Immature natural killer cell (primary cell): Measurements from ENCODE around the gene SBF2. TPM values are rescaled to one million over a fixed set of nuclear protein-coding genes. Genes with fewer than 3 reads are reported as not detected.
"Not testable (repeated sequence)": the region's sequence is repeated elsewhere in the genome, so short reads cannot be mapped to it uniquely, and the experiment has no call there.

Experiments used
- DNase-seq, 3 donors: peaks; one replicate each; pipeline ENCODE4 v3.0.0; 2022; ENCODE audit warnings: mixed read lengths in 1 of 3
- H3K27ac Mint-ChIP-seq, 6 donors: one replicate each; pipeline ENCODE4 v1.8.0; 2020; ENCODE audit warnings: mixed read lengths in 6 of 6, mild to moderate bottlenecking in 5 of 6, inconsistent platforms in 4 of 6, moderate library complexity in 3 of 6
- H3K27me3 Mint-ChIP-seq, 3 donors: one replicate each; pipeline ENCODE4 v1.8.0; 2020 to 2021; ENCODE audit warnings: low read depth in 3 of 3, mild to moderate bottlenecking in 3 of 3, mixed read lengths in 3 of 3, moderate library complexity in 3 of 3, inconsistent platforms in 1 of 3
- H3K36me3 Mint-ChIP-seq, 3 donors: one replicate each; pipeline ENCODE4 v1.8.0; 2020; ENCODE audit warnings: mixed read lengths in 3 of 3, inconsistent platforms in 2 of 3, mild to moderate bottlenecking in 2 of 3
- H3K4me1 Mint-ChIP-seq, 2 donors: one replicate each; pipeline ENCODE4 v1.8.0; 2020; ENCODE audit warnings: inconsistent platforms in 2 of 2, mild to moderate bottlenecking in 2 of 2, mixed read lengths in 2 of 2, moderate library complexity in 1 of 2
- H3K4me3 Mint-ChIP-seq, 5 donors: one replicate each; pipeline ENCODE4 v1.8.0; 2020; ENCODE audit warnings: mild to moderate bottlenecking in 5 of 5, mixed read lengths in 5 of 5, inconsistent platforms in 3 of 5, moderate library complexity in 3 of 5
- H3K9me3 Mint-ChIP-seq, 6 donors: one replicate each; pipeline ENCODE4 v1.8.0; 2020; ENCODE audit warnings: mild to moderate bottlenecking in 6 of 6, mixed read lengths in 6 of 6, inconsistent platforms in 4 of 6, moderate library complexity in 3 of 6
- polyA plus RNA-seq, 3 donors: library from polyadenylated mRNA; unstranded; fragments of 300-500 nt; fragmentation: Illumina TruSeq; gene quantifications; one replicate each; pipeline ENCODE4 v1.2.3, GENCODE V29; 2021

Gene SBF2
- polyA plus RNA-seq, 3 donors from 2014 or later = 3.2 to 6.9 (median 4.7) TPM

DNA sequence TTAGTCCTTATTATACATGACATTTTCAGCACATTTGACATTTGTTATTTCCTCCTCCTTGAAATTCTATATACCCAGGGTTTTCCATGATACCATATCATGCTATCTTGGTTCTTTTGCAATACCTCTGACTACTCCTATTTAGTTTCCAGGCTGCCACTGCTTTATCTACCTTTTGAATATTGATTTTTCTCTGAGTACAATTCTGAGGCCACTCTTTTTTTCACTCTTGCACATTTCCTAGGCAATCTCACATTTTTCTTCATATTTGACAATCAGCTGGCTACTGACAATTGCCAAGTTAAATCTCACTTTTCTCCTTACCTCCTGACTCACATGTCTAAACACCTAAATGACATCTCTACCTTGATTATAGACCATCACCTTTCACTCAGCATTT is 11.9 kb downstream of the SBF2 start:
- peaks cover 0 to 5% (median 3%) of the 10 kb centered on the region in 3 donors for H3K27me3 Mint-ChIP-seq

GRCh38 chr11:10275714-10276113 is 18.3 kb downstream of the SBF2 start:
- H3K9me3 Mint-ChIP-seq = no peaks in the 10 kb centered on the region
- H3K27me3 Mint-ChIP-seq = no peaks in the 10 kb centered on the region
- no peaks in the 10 kb centered on the region for H3K36me3 Mint-ChIP-seq
- peaks cover 0 to 7% of the 10 kb centered on the region in 2 donors for H3K4me1 Mint-ChIP-seq
- DNase-seq = no peak
- no peak overlapping the region for H3K4me3 Mint-ChIP-seq
- H3K27ac Mint-ChIP-seq = no peak overlapping the region

More for the DNA sequence above, 11.9 kb downstream of the SBF2 start:
- Mint-ChIP-seq H3K36me3 (no peaks in the 10 kb centered on the region), H3K4me1 (no peaks in the 10 kb centered on the region), H3K27ac (no peak overlapping the region), H3K4me3 (no peak overlapping the region), H3K9me3 (no peaks in the 10 kb centered on the region)
- DNase-seq = no peak

GRCh38 chr11:10274726-10275125 is 19.3 kb downstream of the SBF2 start:
- H3K27ac Mint-ChIP-seq = no peak overlapping the region
- H3K4me1 Mint-ChIP-seq = peaks cover 0 to 7% of the 10 kb centered on the region in 2 donors
- H3K36me3 Mint-ChIP-seq = no peaks in the 10 kb centered on the region
- H3K27me3 Mint-ChIP-seq = no peaks in the 10 kb centered on the region
- DNase-seq = no peak
- no peaks in the 10 kb centered on the region for H3K9me3 Mint-ChIP-seq
- no peak overlapping the region for H3K4me3 Mint-ChIP-seq

GRCh38 chr11:10273738-10274137 is 20.3 kb downstream of the SBF2 start:
- H3K4me3 Mint-ChIP-seq = no peak overlapping the region
- H3K27ac Mint-ChIP-seq = no peak overlapping the region
- peaks cover 0 to 7% of the 10 kb centered on the region in 2 donors for H3K4me1 Mint-ChIP-seq
- peaks cover 0 to 3% (median 0%) of the 10 kb centered on the region in 3 donors for H3K36me3 Mint-ChIP-seq
- H3K9me3 Mint-ChIP-seq = no peaks in the 10 kb centered on the region
- DNase-seq = no peak
- H3K27me3 Mint-ChIP-seq = no peaks in the 10 kb centered on the region

DNA sequence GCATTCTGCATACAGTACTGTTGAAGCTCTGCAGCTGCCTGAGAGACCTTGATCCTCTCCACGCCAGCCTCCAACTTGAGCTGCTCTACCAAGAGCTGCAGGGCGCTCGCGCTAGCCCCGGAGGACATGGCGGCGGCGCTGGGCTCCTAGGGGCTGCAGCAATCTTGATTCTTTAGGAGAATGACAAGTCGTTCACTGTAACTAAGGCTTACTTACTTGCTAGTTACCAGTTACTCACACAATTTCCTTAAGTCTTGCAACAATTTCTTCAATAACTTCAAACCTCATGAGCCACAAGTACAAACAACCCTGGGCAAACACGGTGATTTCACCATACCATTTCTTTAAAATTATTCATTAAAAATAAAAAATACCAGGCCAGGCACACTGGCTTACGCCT is 21.9 kb downstream of the SBF2 start:
- no peak overlapping the region for H3K27ac Mint-ChIP-seq
- DNase-seq = no peak
- H3K4me3 Mint-ChIP-seq = no peak overlapping the region
- no peaks in the 10 kb centered on the region for H3K27me3 Mint-ChIP-seq
- H3K36me3 Mint-ChIP-seq = peaks cover 0 to 3% (median 0%) of the 10 kb centered on the region in 3 donors
- H3K4me1 Mint-ChIP-seq = peaks cover 2 to 7% of the 10 kb centered on the region in 2 donors
- H3K9me3 Mint-ChIP-seq = no peaks in the 10 kb centered on the region

- H3K36me3 Mint-ChIP-seq = peaks cover 0 to 3% (median 0%) of the 10 kb centered on the region in 3 donors
- no peaks in the 10 kb centered on the region for H3K9me3 Mint-ChIP-seq
- peaks cover 0 to 4% (median 0%) of the 10 kb centered on the region in 3 donors for H3K27me3 Mint-ChIP-seq
- no peak overlapping the region for H3K27ac Mint-ChIP-seq
- peaks cover 0 to 2% of the 10 kb centered on the region in 2 donors for H3K4me1 Mint-ChIP-seq
- no peak for DNase-seq
- no peak overlapping the region for H3K4me3 Mint-ChIP-seq
Observed at GRCh38 chr11:10268746-10269488, 25.1 kb downstream of the SBF2 start.

DNA sequence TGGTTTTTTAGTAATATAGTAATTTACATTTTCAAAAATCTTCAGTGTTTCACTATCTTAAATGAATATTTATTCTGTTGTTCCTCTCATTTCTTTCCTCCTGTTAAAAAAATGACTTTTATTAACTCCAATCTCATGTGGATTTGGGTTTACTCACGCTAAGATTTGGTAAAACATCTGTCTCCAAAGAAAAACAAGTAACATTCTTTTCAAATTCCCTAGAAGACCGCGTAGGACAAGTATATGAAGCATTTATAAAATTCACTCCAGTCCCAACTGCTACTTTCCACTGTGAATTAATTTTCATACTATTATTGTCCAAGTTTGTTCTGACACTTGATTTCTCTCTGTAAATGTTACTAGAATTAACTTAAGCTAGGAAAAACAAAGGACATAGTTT is 26.2 kb downstream of the SBF2 start:
- Mint-ChIP-seq H3K4me1 (peaks cover 0 to 2% of the 10 kb centered on the region in 2 donors), H3K27me3 (peaks cover 0 to 4% (median 0%) of the 10 kb centered on the region in 3 donors), H3K36me3 (peaks cover 0 to 3% (median 0%) of the 10 kb centered on the region in 3 donors), H3K27ac (no peak overlapping the region), H3K9me3 (no peaks in the 10 kb centered on the region), H3K4me3 (no peak overlapping the region)
- DNase-seq = no peak

- H3K36me3 Mint-ChIP-seq = peaks cover 0 to 3% (median 0%) of the 10 kb centered on the region in 3 donors
- peaks cover 0 to 4% (median 0%) of the 10 kb centered on the region in 3 donors for H3K27me3 Mint-ChIP-seq
- H3K4me3 Mint-ChIP-seq = no peak overlapping the region
Observed at GRCh38 chr11:10265936-10266335, 28.1 kb downstream of the SBF2 start.

GRCh38 chr11:10264716-10265115 is 29.3 kb downstream of the SBF2 start:
- not testable (repeated sequence) for H3K27ac Mint-ChIP-seq, H3K36me3 Mint-ChIP-seq, H3K27me3 Mint-ChIP-seq, DNase-seq, H3K9me3 Mint-ChIP-seq, H3K4me3 Mint-ChIP-seq, H3K4me1 Mint-ChIP-seq

More at GRCh38 chr11:10265936-10266335, 28.1 kb downstream of the SBF2 start:
- H3K4me1 Mint-ChIP-seq = peaks cover 0 to 2% of the 10 kb centered on the region in 2 donors
- no peaks in the 10 kb centered on the region for H3K9me3 Mint-ChIP-seq
- no peak for DNase-seq
- no peak overlapping the region for H3K27ac Mint-ChIP-seq

- DNase-seq = no peak
- Mint-ChIP-seq H3K36me3 (no peaks in the 10 kb centered on the region), H3K4me3 (no peak overlapping the region), H3K27ac (no peak overlapping the region), H3K27me3 (peaks cover 0 to 4% (median 0%) of the 10 kb centered on the region in 3 donors), H3K9me3 (no peaks in the 10 kb centered on the region), H3K4me1 (peaks cover 0 to 2% of the 10 kb centered on the region in 2 donors)
Observed at GRCh38 chr11:10263929-10264328, 30.1 kb downstream of the SBF2 start.

DNA sequence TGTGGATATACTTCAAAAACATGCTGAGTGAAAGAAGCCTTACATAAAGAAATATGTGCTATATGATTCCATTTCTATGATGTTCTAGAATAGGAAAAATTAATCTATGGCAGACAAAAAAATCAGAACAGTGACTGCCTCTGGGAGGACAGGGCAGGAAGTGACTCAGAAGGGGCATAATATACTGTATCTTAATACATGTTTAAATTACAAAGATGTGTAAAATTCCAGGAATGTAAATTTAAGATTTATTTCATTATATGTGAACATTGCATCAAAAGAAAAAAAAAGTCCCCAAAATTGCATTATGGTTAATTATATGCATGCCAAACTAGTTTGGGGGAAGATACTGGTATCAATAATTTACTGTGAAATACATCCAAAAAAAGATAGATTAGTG is 32.2 kb downstream of the SBF2 start:
- H3K27ac Mint-ChIP-seq = no peak overlapping the region
- no peaks in the 10 kb centered on the region for H3K9me3 Mint-ChIP-seq
- no peak overlapping the region for H3K4me3 Mint-ChIP-seq
- peaks cover 0 to 4% (median 0%) of the 10 kb centered on the region in 3 donors for H3K27me3 Mint-ChIP-seq
- H3K4me1 Mint-ChIP-seq = no peaks in the 10 kb centered on the region
- no peaks in the 10 kb centered on the region for H3K36me3 Mint-ChIP-seq
- DNase-seq = no peak

- no peaks in the 10 kb centered on the region for H3K9me3 Mint-ChIP-seq
- DNase-seq = no peak
- H3K36me3 Mint-ChIP-seq = no peaks in the 10 kb centered on the region
- no peaks in the 10 kb centered on the region for H3K27me3 Mint-ChIP-seq
- H3K27ac Mint-ChIP-seq = no peak overlapping the region
- H3K4me3 Mint-ChIP-seq = no peak overlapping the region
- H3K4me1 Mint-ChIP-seq = peaks cover 0 to 6% of the 10 kb centered on the region in 2 donors
Observed at GRCh38 chr11:10257478-10257877, 36.5 kb downstream of the SBF2 start.

GRCh38 chr11:10255388-10256125 is 38.5 kb downstream of the SBF2 start:
- H3K4me1 Mint-ChIP-seq = peaks cover 0 to 6% of the 10 kb centered on the region in 2 donors
- H3K27ac Mint-ChIP-seq = no peak overlapping the region
- no peaks in the 10 kb centered on the region for H3K27me3 Mint-ChIP-seq
- H3K36me3 Mint-ChIP-seq = no peaks in the 10 kb centered on the region
- no peak for DNase-seq
- H3K9me3 Mint-ChIP-seq = no peaks in the 10 kb centered on the region
- no peak overlapping the region for H3K4me3 Mint-ChIP-seq

- not testable (repeated sequence) for DNase-seq, H3K4me3 Mint-ChIP-seq, H3K27ac Mint-ChIP-seq, H3K27me3 Mint-ChIP-seq, H3K9me3 Mint-ChIP-seq, H3K4me1 Mint-ChIP-seq, H3K36me3 Mint-ChIP-seq
Observed at GRCh38 chr11:10249448-10250131, 44.4 kb downstream of the SBF2 start.
